Fibroblast of lung (primary cell): ENCODE data around the gene CCDC106. TPM values are rescaled to one million over a fixed set of nuclear protein-coding genes. Genes with fewer than 3 reads are reported as not detected.

ENCODE experiments used
- DNase-seq, 2 donors: peaks; one replicate each; pipeline versions ENCODE4 v3.0.0 to v3.0.0-alpha.2; 2010; ENCODE audit warnings: low read depth in 2 of 2
- H2AFZ ChIP-seq: 2 replicates; pipeline ENCODE4 v1.5.1; 2012; ENCODE audit warnings: low read length, control low read depth, inconsistent platforms
- H3K27ac ChIP-seq: 2 replicates; pipeline ENCODE4 v1.5.1; 2011; ENCODE audit warnings: low read length, control low read depth; ENCODE audit not compliant: insufficient read depth
- H3K27me3 ChIP-seq: 2 replicates; pipeline ENCODE4 v1.5.1; 2011; ENCODE audit warnings: mild to moderate bottlenecking, low read length; ENCODE audit not compliant: control insufficient read depth, insufficient read depth
- H3K36me3 ChIP-seq: 2 replicates; pipeline ENCODE4 v1.5.1; 2011; ENCODE audit warnings: low read length; ENCODE audit not compliant: control insufficient read depth, insufficient read depth
- H3K4me1 ChIP-seq: 2 replicates; pipeline ENCODE4 v1.5.1; 2011; ENCODE audit warnings: low read length; ENCODE audit not compliant: control insufficient read depth, insufficient read depth; ENCODE audit errors: extremely low read depth
- H3K4me2 ChIP-seq: 2 replicates; pipeline ENCODE4 v1.5.1; 2011; ENCODE audit warnings: low read length, control low read depth; ENCODE audit not compliant: insufficient read depth; ENCODE audit errors: extremely low read depth
- H3K4me3 ChIP-seq, 4 experiments: fragments of 200-600 bp in 1 of 4; sonication (generic) in 1 of 4; replicated peaks in 1 of 4; 2 replicates each; pipeline ENCODE4 v1.5.1; 2011 to 2016; ENCODE audit warnings: low read length in 4 of 4, low read depth in 3 of 4, mild to moderate bottlenecking in 3 of 4, control low read depth in 2 of 4, inconsistent platforms in 1 of 4, mixed read lengths in 1 of 4; ENCODE audit not compliant: insufficient read depth in 1 of 4; ENCODE audit errors: control extremely low read depth in 1 of 4
- H3K79me2 ChIP-seq: 2 replicates; pipeline ENCODE4 v1.5.1; 2012; ENCODE audit warnings: mild to moderate bottlenecking, low read length, inconsistent platforms; ENCODE audit not compliant: control insufficient read depth, insufficient read depth
- H3K9ac ChIP-seq: 2 replicates; pipeline ENCODE4 v1.5.1; 2011; ENCODE audit warnings: mild to moderate bottlenecking, low read length, control low read depth; ENCODE audit not compliant: insufficient read depth
- H3K9me3 ChIP-seq: 2 replicates; pipeline ENCODE4 v1.5.1; 2012; ENCODE audit warnings: low read depth, low read length; ENCODE audit not compliant: control insufficient read depth, insufficient read depth
- H4K20me1 ChIP-seq: 2 replicates; pipeline ENCODE4 v1.5.1; 2011; ENCODE audit warnings: low read length; ENCODE audit not compliant: control insufficient read depth, insufficient read depth; ENCODE audit errors: extremely low read depth
- EZH2 ChIP-seq: IDR thresholded peaks from 2 replicates; pipeline ENCODE4 v1.5.1; 2012; ENCODE audit warnings: low read length, control low read depth, mild to moderate bottlenecking; ENCODE audit errors: missing control alignments
- polyA plus RNA-seq, 2 donors: library from polyadenylated mRNA; depleted of rRNA in 1 of 2; stranded (reverse) in 1 of 2; unstranded in 1 of 2; fragments of >200 nt; gene quantifications; 2 replicates each; pipeline ENCODE4 v1.2.1, GENCODE V29; 2011 to 2012; ENCODE audit warnings: missing spikeins in 1 of 2
- total RNA-seq: library from RNA; depleted of rRNA; stranded (reverse); fragments of >200 nt; gene quantifications from 2 replicates; pipeline ENCODE4 v1.2.1, GENCODE V29; 2014
- TF ChIP-seq, protein P1 (sequence below), 2 donors: IDR thresholded peaks in 1 of 2; conservative IDR thresholded peaks in 1 of 2; 1 replicate in 1 of 2; 2 replicates in 1 of 2; pipeline ENCODE4 v1.5.1; 2011 to 2012; ENCODE audit warnings: low read length in 2 of 2, control low read depth in 1 of 2, inconsistent platforms in 1 of 2, low read depth in 1 of 2, mild to moderate bottlenecking in 1 of 2

Gene CCDC106
- total and polyA plus RNA-seq, 2 donors (not counting 1 experiment from before 2014, with no cell fraction given) = 4.5 to 10.2 TPM

GRCh38 chr19:55606817-55607216 is 41.2 kb upstream of the CCDC106 start:
- Histone ChIP-seq H3K9me3 (no peaks in the 10 kb centered on the region), H3K4me3 (peak overlapping the region; percentile 90 to 95 (median 93)), H3K79me2 (peaks cover 31% of the 10 kb centered on the region), H3K27ac (peak overlapping the region; percentile 93), H3K4me1 (peaks cover 6% of the 10 kb centered on the region), H4K20me1 (no peaks in the 10 kb centered on the region), H3K9ac (no peak overlapping the region), H3K36me3 (peaks cover 2% of the 10 kb centered on the region), H3K27me3 (no peaks in the 10 kb centered on the region), H3K4me2 (peak overlapping the region; percentile 100), H2AFZ (no peak overlapping the region)
- no peak for TF ChIP-seq EZH2
- TF ChIP-seq, protein P1, sequence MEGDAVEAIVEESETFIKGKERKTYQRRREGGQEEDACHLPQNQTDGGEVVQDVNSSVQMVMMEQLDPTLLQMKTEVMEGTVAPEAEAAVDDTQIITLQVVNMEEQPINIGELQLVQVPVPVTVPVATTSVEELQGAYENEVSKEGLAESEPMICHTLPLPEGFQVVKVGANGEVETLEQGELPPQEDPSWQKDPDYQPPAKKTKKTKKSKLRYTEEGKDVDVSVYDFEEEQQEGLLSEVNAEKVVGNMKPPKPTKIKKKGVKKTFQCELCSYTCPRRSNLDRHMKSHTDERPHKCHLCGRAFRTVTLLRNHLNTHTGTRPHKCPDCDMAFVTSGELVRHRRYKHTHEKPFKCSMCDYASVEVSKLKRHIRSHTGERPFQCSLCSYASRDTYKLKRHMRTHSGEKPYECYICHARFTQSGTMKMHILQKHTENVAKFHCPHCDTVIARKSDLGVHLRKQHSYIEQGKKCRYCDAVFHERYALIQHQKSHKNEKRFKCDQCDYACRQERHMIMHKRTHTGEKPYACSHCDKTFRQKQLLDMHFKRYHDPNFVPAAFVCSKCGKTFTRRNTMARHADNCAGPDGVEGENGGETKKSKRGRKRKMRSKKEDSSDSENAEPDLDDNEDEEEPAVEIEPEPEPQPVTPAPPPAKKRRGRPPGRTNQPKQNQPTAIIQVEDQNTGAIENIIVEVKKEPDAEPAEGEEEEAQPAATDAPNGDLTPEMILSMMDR (conservative IDR thresholded peaks at IDR 0.05 in 1 of 2, IDR thresholded peaks at IDR 0.05 in 1 of 2; ENCODE audit: low read depth in 1 of 2, low read length in 2 of 2) = no peak
- no peak for DNase-seq

- no peak overlapping the region for H2AFZ ChIP-seq
- H4K20me1 ChIP-seq = no peaks in the 10 kb centered on the region
- H3K79me2 ChIP-seq = peaks cover 34% of the 10 kb centered on the region
- H3K27me3 ChIP-seq = no peaks in the 10 kb centered on the region
- H3K4me2 ChIP-seq = no peak overlapping the region
- no peaks in the 10 kb centered on the region for H3K9me3 ChIP-seq
- H3K9ac ChIP-seq = no peak overlapping the region
- peaks cover 5% of the 10 kb centered on the region for H3K36me3 ChIP-seq
- H3K27ac ChIP-seq = no peak overlapping the region
- H3K4me3 ChIP-seq = no peak overlapping the region
- peaks cover 6% of the 10 kb centered on the region for H3K4me1 ChIP-seq
- no peak for TF ChIP-seq EZH2
- TF ChIP-seq, protein P1 (conservative IDR thresholded peaks at IDR 0.05 in 1 of 2, IDR thresholded peaks at IDR 0.05 in 1 of 2; ENCODE audit: low read depth in 1 of 2, low read length in 2 of 2) = no peak
- no peak for DNase-seq
Measured at GRCh38 chr19:55609326-55609725, 38.7 kb upstream of the CCDC106 start.

GRCh38 chr19:55611300-55611982 is 36.6 kb upstream of the CCDC106 start:
- no peaks in the 10 kb centered on the region for H3K27me3 ChIP-seq
- no peak for DNase-seq
- H3K79me2 ChIP-seq = peaks cover 27% of the 10 kb centered on the region
- H3K27ac ChIP-seq = no peak overlapping the region
- H3K36me3 ChIP-seq = peaks cover 17% of the 10 kb centered on the region
- no peak overlapping the region for H2AFZ ChIP-seq
- TF ChIP-seq, protein P1 (conservative IDR thresholded peaks at IDR 0.05 in 1 of 2, IDR thresholded peaks at IDR 0.05 in 1 of 2; ENCODE audit: low read depth in 1 of 2, low read length in 2 of 2) = no peak
- no peak for TF ChIP-seq EZH2
- H3K4me3 ChIP-seq = no peak overlapping the region
- H3K4me1 ChIP-seq = peaks cover 2% of the 10 kb centered on the region
- H3K4me2 ChIP-seq = no peak overlapping the region
- H4K20me1 ChIP-seq = no peaks in the 10 kb centered on the region
- no peaks in the 10 kb centered on the region for H3K9me3 ChIP-seq
- no peak overlapping the region for H3K9ac ChIP-seq
